IMR-90 (cell line): ENCODE data around the gene GALK1. TPM values are rescaled to one million over a fixed set of nuclear protein-coding genes. Genes with fewer than 3 reads are reported as not detected.

Source experiments
- ATAC-seq: fragments of 200-7000 bp; cut with Tn5 transposase; 2 replicates; pipeline ENCODE4 v1.9.1; 2020; ENCODE audit warnings: low read depth, mild to moderate bottlenecking, moderate library complexity
- BruUV-seq: library from RNA; stranded (reverse); fragments of 400-500 nt; replicated peaks from 2 replicates; lab custom pipeline; 2021; lab: Mats Ljungman, UMichigan
- CTCF ChIA-PET: fragments of 300-600 bp; formaldehyde crosslinking; extraction: SDS; loops from one replicate; lab custom pipeline; 2021; ENCODE audit warnings: antibody characterized with exemption; lab: Yijun Ruan, JAX
- POLR2A ChIA-PET: fragments of 300-600 bp; sonication (Branson Sonifier 250); formaldehyde crosslinking; loops from one replicate; lab custom pipeline; 2022; ENCODE audit warnings: antibody characterized with exemption; ENCODE audit not compliant: unreplicated experiment; lab: Charles Lee
- DNase-seq: peaks from one replicate; pipeline ENCODE4 v3.0.0; 2013
- H2AFZ ChIP-seq: replicated peaks from 2 replicates; pipeline ENCODE3; 2013; ENCODE audit warnings: low read length, mild to moderate bottlenecking; ENCODE audit not compliant: poor library complexity
- H2AK5ac ChIP-seq: 2 replicates; pipeline ENCODE4 v1.6.1; 2013; ENCODE audit warnings: low read depth, low read length, inconsistent platforms
- H2AK9ac ChIP-seq: replicated peaks from 2 replicates; pipeline ENCODE3; 2013; ENCODE audit warnings: mild to moderate bottlenecking, low read depth, low read length, moderate library complexity; ENCODE audit not compliant: poor library complexity
- H2BK120ac ChIP-seq: 2 replicates; pipeline ENCODE4 v1.6.1; 2013; ENCODE audit warnings: low read depth, low read length, inconsistent platforms
- H2BK15ac ChIP-seq: 3 replicates; pipeline ENCODE4 v1.6.1; 2013; ENCODE audit warnings: low read depth, low read length, inconsistent platforms
- H2BK20ac ChIP-seq: 2 replicates; pipeline ENCODE4 v1.6.1; 2013; ENCODE audit warnings: low read depth, mild to moderate bottlenecking, inconsistent platforms, low read length, moderate library complexity
- H2BK5ac ChIP-seq: 2 replicates; pipeline ENCODE4 v1.6.1; 2013; ENCODE audit warnings: mild to moderate bottlenecking, low read depth, low read length, inconsistent platforms; ENCODE audit not compliant: poor library complexity, severe bottlenecking
- H3K14ac ChIP-seq: replicated peaks from 2 replicates; pipeline ENCODE4 v1.6.1; 2013; ENCODE audit warnings: low read depth, low read length, inconsistent platforms
- H3K18ac ChIP-seq: 2 replicates; pipeline ENCODE4 v1.6.1; 2013; ENCODE audit warnings: low read depth, low read length, control low read depth
- H3K23ac ChIP-seq: 2 replicates; pipeline ENCODE4 v1.6.1; 2013; ENCODE audit warnings: low read depth, low read length, inconsistent platforms
- H3K27ac ChIP-seq: 2 replicates; pipeline ENCODE4 v1.5.1; 2013; ENCODE audit warnings: mild to moderate bottlenecking, control low read depth, low read length; ENCODE audit not compliant: insufficient read depth
- H3K27me3 ChIP-seq: 2 replicates; pipeline ENCODE4 v1.6.1; 2013; ENCODE audit warnings: low read length; ENCODE audit not compliant: control insufficient read depth, insufficient read depth
- H3K36me3 ChIP-seq: 2 replicates; pipeline ENCODE4 v1.6.1; 2013; ENCODE audit warnings: low read length, mixed read lengths; ENCODE audit not compliant: control insufficient read depth, insufficient read depth
- H3K4ac ChIP-seq: 2 replicates; pipeline ENCODE4 v1.6.1; 2013; ENCODE audit warnings: low read depth, low read length, inconsistent platforms
- H3K4me1 ChIP-seq: 2 replicates; pipeline ENCODE4 v1.6.1; 2013; ENCODE audit warnings: low read length, mixed read lengths; ENCODE audit not compliant: control insufficient read depth, insufficient read depth
- H3K4me2 ChIP-seq: 2 replicates; pipeline ENCODE4 v1.6.1; 2013; ENCODE audit warnings: low read depth, mild to moderate bottlenecking, control low read depth, low read length, moderate library complexity
- H3K4me3 ChIP-seq: 2 replicates; pipeline ENCODE4 v1.5.1; 2013; ENCODE audit warnings: low read depth, mild to moderate bottlenecking, control low read depth, low read length, moderate library complexity; ENCODE audit not compliant: insufficient read depth
- H3K56ac ChIP-seq: 2 replicates; pipeline ENCODE4 v1.6.1; 2013; ENCODE audit warnings: low read length, inconsistent platforms; ENCODE audit not compliant: insufficient read depth; ENCODE audit errors: extremely low read depth
- H3K79me1 ChIP-seq, 2 experiments: 2 replicates each; pipeline ENCODE4 v1.6.1; 2013; ENCODE audit warnings: low read length in 2 of 2, inconsistent platforms in 1 of 2, low read depth in 1 of 2
- H3K9ac ChIP-seq: 2 replicates; pipeline ENCODE4 v1.6.1; 2013; ENCODE audit warnings: low read depth, low read length, control low read depth
- H3K9me1 ChIP-seq: 2 replicates; pipeline ENCODE4 v1.6.1; 2013; ENCODE audit warnings: low read length, inconsistent platforms; ENCODE audit not compliant: insufficient read depth
- H3K9me3 ChIP-seq: 2 replicates; pipeline ENCODE4 v1.6.1; 2013; ENCODE audit warnings: low read length; ENCODE audit not compliant: control insufficient read depth, insufficient read depth
- H4K20me1 ChIP-seq: 2 replicates; pipeline ENCODE4 v1.6.1; 2013; ENCODE audit warnings: low read length, inconsistent platforms; ENCODE audit not compliant: insufficient read depth
- H4K5ac ChIP-seq: 2 replicates; pipeline ENCODE4 v1.6.1; 2013; ENCODE audit warnings: mild to moderate bottlenecking, low read depth, low read length, control low read depth
- H4K8ac ChIP-seq, 2 experiments: 2 replicates each; pipeline ENCODE4 v1.6.1; 2013; ENCODE audit warnings: low read depth in 2 of 2, low read length in 2 of 2, control low read depth in 1 of 2, inconsistent platforms in 1 of 2
- H4K91ac ChIP-seq: 2 replicates; pipeline ENCODE4 v1.6.1; 2013; ENCODE audit warnings: low read depth, low read length, inconsistent platforms; ENCODE audit not compliant: insufficient read depth
- BHLHE40 ChIP-seq: fragments of 150-350 bp; IDR thresholded peaks from 2 replicates; pipeline ENCODE4 v1.6.1; 2016; ENCODE audit warnings: mild to moderate bottlenecking, low read depth, low read length
- USF2 ChIP-seq: fragments of 150-350 bp; IDR thresholded peaks from 2 replicates; pipeline ENCODE4 v1.6.1; 2017; ENCODE audit warnings: mild to moderate bottlenecking, antibody characterized with exemption, low read length, low read depth
- WGBS, 2 experiments: methylation state at CpG; one replicate each; pipeline versions ENCODE4 v1.1.5 to v1.1.7; 2013; ENCODE audit warnings: missing lambda C conversion rate in 2 of 2; ENCODE audit not compliant: insufficient read length in 1 of 2; ENCODE audit errors: extremely low coverage in 2 of 2; 5-methylcytosine and 5-hydroxymethylcytosine counted together
- dilution Hi-C: fragments of 300-500 bp; cut with HindIII; formaldehyde crosslinking; loops from one replicate; pipeline ENCODE4 v1.14.3; 2018; ENCODE audit warnings: low sequenced_read_pairs; ENCODE audit not compliant: unreplicated experiment
- in situ Hi-C: fragments of 300-500 bp; cut with MboI; formaldehyde crosslinking; loops from 3 replicates; pipeline ENCODE4 v1.14.3; 2019; ENCODE audit warnings: low sequenced_read_pairs, inconsistent platforms, mixed read lengths
- intact Hi-C: fragments of 100-400 bp; cut with micrococcal nuclease; formaldehyde crosslinking; loops from 2 replicates; pipeline ENCODE4 v1.10.0; 2022
- polyA plus RNA-seq, 3 experiments: library from polyadenylated mRNA; depleted of rRNA; stranded (reverse); fragments of >200 nt; gene quantifications; 2 replicates each; pipeline ENCODE4 v1.2.3, GENCODE V29; 2012; ENCODE audit warnings: low replicate concordance in 1 of 3
- total RNA-seq: library from RNA; depleted of rRNA; stranded (reverse); fragments of >200 nt; gene quantifications from 2 replicates; pipeline ENCODE4 v1.2.3, GENCODE V29; 2012

Gene GALK1
- total and polyA plus RNA-seq, 2 of the 4 experiments (the other 2 are of a cell fraction): 19.9 to 21.9 TPM

GRCh38 chr17:75813081-75814020, 48.4 kb upstream of the GALK1 start:
- WGBS, 2 experiments: 91% methylated on average over 4 of the region's 24 CpGs; no CpG with 5 or more reads in 1 of the 2 experiments
- POLR2A ChIA-PET: interaction anchor here (0.5 to 1.1 kb wide), 2 partner anchors 33 kb away, joined by 3 to 4 read pairs; a partner anchor contains a TSS
- ATAC-seq (no peak), DNase-seq (no peak)
- H2AK9ac ChIP-seq: no peak overlapping the region
- no peak overlapping the region for H3K23ac ChIP-seq
- H2AFZ ChIP-seq: peak overlapping the region; percentile 6
- no peak overlapping the region for H3K18ac ChIP-seq
- H3K9me3 ChIP-seq: no peaks in the 10 kb centered on the region
- no peak overlapping the region for H3K4ac ChIP-seq
- intact Hi-C loops: no loop called here
- H4K5ac ChIP-seq: no peak overlapping the region
- peaks cover 7 to 33% of the 10 kb centered on the region in 2 experiments for H3K79me1 ChIP-seq
- no peak overlapping the region for H3K4me3 ChIP-seq
- peaks cover 18% of the 10 kb centered on the region; the same call in 1 of the 2 replicates for H3K9me1 ChIP-seq
- peaks cover 7% of the 10 kb centered on the region for H3K4me1 ChIP-seq
- H4K91ac ChIP-seq: no peak overlapping the region
- in situ Hi-C loops: no loop called here
- CTCF ChIA-PET: no interaction called here
- H2BK15ac ChIP-seq: no peak overlapping the region
- BruUV-seq: no TSS peak
- no peak overlapping the region for H3K27ac ChIP-seq
- dilution Hi-C loops: no loop called here
- no peak overlapping the region for H2AK5ac ChIP-seq
- H3K14ac ChIP-seq: no peak overlapping the region
- H3K36me3 ChIP-seq: peaks cover 59% of the 10 kb centered on the region
- no peak overlapping the region for H2BK5ac ChIP-seq
- no peak overlapping the region for H3K9ac ChIP-seq
- H2BK20ac ChIP-seq: no peak overlapping the region
- H3K27me3 ChIP-seq: no peaks in the 10 kb centered on the region
- H2BK120ac ChIP-seq: no peak overlapping the region
- peaks cover 14% of the 10 kb centered on the region; the same call in 1 of the 2 replicates for H4K20me1 ChIP-seq
- H3K56ac ChIP-seq: no peak overlapping the region
- no peak overlapping the region for H4K8ac ChIP-seq
- TF ChIP-seq BHLHE40 (no peak), USF2 (no peak)
- H3K4me2 ChIP-seq: no peak overlapping the region
